ENCODE results near the gene SLAMF1.

GRCh38 chr1:160652924-160653619, 6.2 kb upstream of the SLAMF1 start:
- no peak for TF ChIP-seq ZNF274 (IDR thresholded peaks at IDR 0.05; ENCODE audit: low read depth, low read length)
- no peak for TF ChIP-seq SUZ12 (IDR thresholded peaks at IDR 0.05; ENCODE audit: extremely low read depth, insufficient read depth, insufficient read length)
- TF ChIP-seq YY1 (IDR thresholded peaks at IDR 0.05; ENCODE audit: insufficient read depth, insufficient read length): no peak

Data from NT2/D1 (cell line).